HepG2 (cell line): ENCODE measurements around the gene FAM83D. TPM values are rescaled to one million over a fixed set of nuclear protein-coding genes. Genes with fewer than 3 reads are reported as not detected.

Experiments
- ATAC-seq: fragments of 200-7000 bp; cut with Tn5 transposase; 3 replicates; pipeline ENCODE4 v1.9.1; 2020; ENCODE audit warnings: mild to moderate bottlenecking, moderate library complexity
- BruUV-seq: library from RNA; stranded (reverse); fragments of 400-500 nt; replicated peaks from 2 replicates; lab custom pipeline; 2021; lab: Mats Ljungman, UMichigan
- CTCF ChIA-PET: fragments of 300-600 bp; formaldehyde crosslinking; extraction: SDS; loops from one replicate; lab custom pipeline; 2021; ENCODE audit warnings: low total read pairs, inconsistent platforms, low intra/inter-chr PET ratio; lab: Yijun Ruan, JAX
- POLR2A ChIA-PET: fragments of 350-600 bp; sonication (Branson Sonifier 250); formaldehyde crosslinking; loops from one replicate; lab custom pipeline; 2020; ENCODE audit warnings: antibody characterized with exemption, inconsistent platforms; lab: Yijun Ruan, JAX
- DNase-seq: peaks from one replicate; pipeline ENCODE4 v3.0.0-alpha.2; 2015; ENCODE audit warnings: low spot score
- FAIRE-seq: peaks from 3 replicates; lab custom pipeline; 2011; peaks lifted over from hg19 to GRCh38; lab: Jason Lieb, UNC
- H2AFZ ChIP-seq: one replicate; pipeline ENCODE4 v1.6.1; 2011; ENCODE audit warnings: low read length, inconsistent platforms
- H3K27ac ChIP-seq: fragments of 300-600 bp; 3 replicates; pipeline ENCODE4 v1.8.0; 2011; ENCODE audit warnings: mixed run types, mild to moderate bottlenecking, mixed read lengths, low read length, inconsistent platforms; ENCODE audit not compliant: insufficient read depth; ENCODE audit errors: extremely low read length
- H3K27me3 ChIP-seq, 2 experiments: fragments of 200-600 bp in 1 of 2; 2 replicates in 1 of 2; 3 replicates in 1 of 2; pipeline versions ENCODE4 v1.6.0 to v1.8.0; 2011; ENCODE audit warnings: low read length in 2 of 2, mild to moderate bottlenecking in 2 of 2, moderate library complexity in 2 of 2, inconsistent platforms in 1 of 2; ENCODE audit not compliant: insufficient read depth in 2 of 2, control insufficient read depth in 1 of 2
- H3K36me3 ChIP-seq, 2 experiments: fragments of 200-600 bp in 1 of 2; replicated peaks in 1 of 2; 2 replicates in 1 of 2; 3 replicates in 1 of 2; pipeline versions ENCODE4 v1.5.1 to v1.8.0; 2011; ENCODE audit warnings: low read length in 2 of 2, inconsistent platforms in 1 of 2; ENCODE audit not compliant: insufficient read depth in 2 of 2, control insufficient read depth in 1 of 2
- H3K4me1 ChIP-seq: 2 replicates; pipeline ENCODE4 v1.5.1; 2012; ENCODE audit warnings: low read length, inconsistent platforms; ENCODE audit not compliant: insufficient read depth
- H3K4me2 ChIP-seq: 2 replicates; pipeline ENCODE4 v1.6.0; 2011; ENCODE audit warnings: low read depth, low read length, inconsistent platforms
- H3K4me3 ChIP-seq, 3 experiments: fragments of 200-600 bp in 1 of 3; sonication (generic), shearing (Covaris generic) in 1 of 3; replicated peaks in 1 of 3; 2 replicates each; pipeline ENCODE4 v1.5.1; 2011 to 2016; ENCODE audit warnings: low read length in 3 of 3, inconsistent platforms in 2 of 3, low read depth in 2 of 3, mild to moderate bottlenecking in 2 of 3, control low read depth in 1 of 3, mixed read lengths in 1 of 3; ENCODE audit not compliant: insufficient read depth in 1 of 3
- H3K79me2 ChIP-seq: one replicate; pipeline ENCODE4 v1.6.1; 2011; ENCODE audit warnings: low read length, inconsistent platforms; ENCODE audit not compliant: insufficient read depth
- H3K9ac ChIP-seq: 2 replicates; pipeline ENCODE4 v1.6.0; 2011; ENCODE audit warnings: mild to moderate bottlenecking, low read depth, low read length, inconsistent platforms; ENCODE audit not compliant: insufficient read depth
- H3K9me3 ChIP-seq: 2 replicates; pipeline ENCODE4 v1.5.1; 2012; ENCODE audit warnings: mild to moderate bottlenecking, low read length
- H4K20me1 ChIP-seq: 2 replicates; pipeline ENCODE4 v1.6.0; 2011; ENCODE audit warnings: inconsistent platforms, mild to moderate bottlenecking, low read length, moderate library complexity; ENCODE audit not compliant: insufficient read depth
- ADNP ChIP-seq: sonication (generic); formaldehyde crosslinking; IDR thresholded peaks from 2 replicates; pipeline ENCODE4 v1.4.0; 2020; ENCODE audit warnings: missing genetic modification reagents
- DMTF1 ChIP-seq: sonication (generic); formaldehyde crosslinking; IDR thresholded peaks from 2 replicates; pipeline ENCODE4 v1.4.0; 2020; ENCODE audit warnings: mild to moderate bottlenecking, missing genetic modification reagents
- ETS1 ChIP-seq: sonication (generic); formaldehyde crosslinking; IDR thresholded peaks from 2 replicates; pipeline ENCODE4 v1.4.0; 2020; ENCODE audit warnings: missing genetic modification reagents
- HDAC2 ChIP-seq: sonication (generic); formaldehyde crosslinking; IDR thresholded peaks from 2 replicates; pipeline ENCODE4 v1.4.0; 2020; ENCODE audit warnings: missing genetic modification reagents
- KLF16 ChIP-seq, 2 experiments: sonication (generic) in 1 of 2; formaldehyde crosslinking in 1 of 2; IDR thresholded peaks; 2 replicates each; pipeline versions ENCODE4 v1.6.1 to v1.8.0; 2016 to 2023; ENCODE audit warnings: missing genetic modification reagents in 2 of 2, missing compliant biosample characterization in 1 of 2
- MIXL1 ChIP-seq: IDR thresholded peaks from 2 replicates; pipeline ENCODE4 v1.6.1; 2016
- SAP130 ChIP-seq: IDR thresholded peaks from 2 replicates; pipeline ENCODE4 v1.6.1; 2016; ENCODE audit warnings: low read depth
- SMC3 ChIP-seq: IDR thresholded peaks from 2 replicates; pipeline ENCODE4 v1.6.1; 2011; ENCODE audit warnings: low read length, improper control_type of control experiment
- TAF1 ChIP-seq: sonication (generic); formaldehyde crosslinking; IDR thresholded peaks from 2 replicates; pipeline ENCODE4 v1.4.0; 2020; ENCODE audit warnings: missing genetic modification reagents
- TFDP1 ChIP-seq: IDR thresholded peaks from 2 replicates; pipeline ENCODE4 v1.6.1; 2016; ENCODE audit warnings: missing compliant biosample characterization, missing genetic modification reagents, borderline replicate concordance
- ZC3H13 ChIP-seq: sonication (generic); formaldehyde crosslinking; IDR thresholded peaks from 2 replicates; pipeline ENCODE4 v1.8.1; 2023; ENCODE audit warnings: mild to moderate bottlenecking, missing genetic modification reagents, moderate library complexity
- ZFP36 ChIP-seq: fragments of 150-350 bp; IDR thresholded peaks from 2 replicates; pipeline ENCODE4 v1.6.1; 2018; ENCODE audit warnings: borderline replicate concordance, low read length, low read depth; ENCODE audit not compliant: partially characterized antibody
- ZKSCAN8 ChIP-seq: IDR thresholded peaks from 2 replicates; pipeline ENCODE4 v1.6.1; 2016; ENCODE audit warnings: borderline replicate concordance, missing genetic modification reagents, missing compliant biosample characterization
- ZNF484 ChIP-seq: sonication (generic); formaldehyde crosslinking; IDR thresholded peaks from 2 replicates; pipeline ENCODE4 v1.5.1; 2020; ENCODE audit warnings: mild to moderate bottlenecking, low read depth, missing genetic modification reagents, borderline replicate concordance
- ZNF567 ChIP-seq: sonication (generic); formaldehyde crosslinking; IDR thresholded peaks from 2 replicates; pipeline ENCODE4 v1.8.1; 2023; ENCODE audit warnings: mild to moderate bottlenecking, missing genetic modification reagents, borderline replicate concordance
- ZNF598 ChIP-seq: sonication (generic); formaldehyde crosslinking; IDR thresholded peaks from 2 replicates; pipeline ENCODE4 v1.5.1; 2020; ENCODE audit warnings: mild to moderate bottlenecking, missing genetic modification reagents, borderline replicate concordance
- ZNF891 ChIP-seq: sonication (generic); formaldehyde crosslinking; IDR thresholded peaks from 2 replicates; pipeline ENCODE4 v1.5.0; 2020; ENCODE audit warnings: mild to moderate bottlenecking, missing genetic modification reagents
- ZSCAN9 ChIP-seq: IDR thresholded peaks from 2 replicates; pipeline ENCODE4 v1.6.1; 2016; ENCODE audit warnings: borderline replicate concordance
- WGBS: methylation state at CpG from one replicate; pipeline ENCODE4 v1.1.6; 2017; ENCODE audit warnings: low lambda C conversion rate; 5-methylcytosine and 5-hydroxymethylcytosine counted together
- in situ Hi-C: cut with HindIII; loops from 2 replicates; pipeline ENCODE4 v1.10.0; 2017; ENCODE audit warnings: low pct_unique_long_range_greater_than_20kb; ENCODE audit not compliant: extremely low pct_ligation_motif_present
- intact Hi-C: fragments of 100-400 bp; cut with micrococcal nuclease; formaldehyde crosslinking; loops from one replicate; pipeline ENCODE4 v1.10.0; 2022; ENCODE audit not compliant: unreplicated experiment
- polyA plus RNA-seq, 8 experiments: library from polyadenylated mRNA; depleted of rRNA in 3 of 8; stranded (reverse) in 7 of 8; unstranded in 1 of 8; fragments of >200 nt; fragmentation: Illumina TruSeq in 4 of 8; extraction: Trizol in 4 of 8; gene quantifications; 2 replicates each; pipeline versions ENCODE4 v1.2.1 to v1.2.3, GENCODE V29; 2011 to 2016; ENCODE audit warnings: low read depth in 4 of 8, missing spikeins in 1 of 8, mixed read lengths in 1 of 8; ENCODE audit not compliant: insufficient read depth in 1 of 8
- total RNA-seq, 5 experiments: library from RNA; depleted of rRNA; stranded (reverse); fragments of >200 nt; fragmentation: Illumina TruSeq; extraction: Trizol; gene quantifications; 2 replicates each; pipeline ENCODE4 v1.2.3, GENCODE V29; 2016; ENCODE audit warnings: low read depth in 1 of 5
- TF ChIP-seq, protein P1 (sequence below): sonication (generic); formaldehyde crosslinking; IDR thresholded peaks from 2 replicates; pipeline ENCODE4 v1.4.0; 2020; ENCODE audit warnings: missing genetic modification reagents

Gene FAM83D
- total and polyA plus RNA-seq, 2 of the 13 experiments (the other 11 are each of a cell fraction or from before 2014, with no cell fraction given) = 51.4 to 64.0 TPM

DNA sequence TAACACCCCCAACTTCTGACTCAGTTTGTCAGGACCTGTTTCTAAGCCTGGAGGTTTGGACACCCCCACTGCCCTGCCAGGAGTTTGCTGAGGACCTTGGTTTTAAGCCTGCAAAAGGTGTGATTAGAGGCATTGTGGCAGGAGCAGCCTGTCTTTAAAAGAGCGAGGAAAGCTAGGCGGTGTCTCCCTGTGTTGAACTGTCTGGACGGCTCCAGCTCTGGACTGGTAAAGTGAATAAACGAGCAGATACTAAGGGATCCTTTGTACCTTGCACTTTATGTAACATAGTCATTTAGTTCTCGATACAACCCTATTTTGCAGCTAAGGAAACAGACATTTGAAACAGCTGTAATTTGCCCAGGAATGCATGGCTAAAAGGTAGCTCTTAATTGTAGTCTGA, 14.4 kb downstream of the FAM83D start:
- ChIA-PET CTCF (no interaction called here), POLR2A (interaction anchor here (0.7 to 2.6 kb wide), 4 partner anchors 14 to 27 kb away, joined by 3 to 12 read pairs (median 6); partner anchors contain the start of gene FAM83D)
- no peaks in the 10 kb centered on the region for H3K27me3 ChIP-seq
- peak overlapping the region; percentile 39 for H3K27ac ChIP-seq
- peaks cover 50 to 85% of the 10 kb centered on the region in 2 experiments for H3K36me3 ChIP-seq
- H3K9ac ChIP-seq = no peak overlapping the region
- no peak overlapping the region for H2AFZ ChIP-seq
- H3K9me3 ChIP-seq = no peaks in the 10 kb centered on the region
- FAIRE-seq (no peak), DNase-seq (no peak), ATAC-seq (peak; percentile 34)
- H3K79me2 ChIP-seq = peaks cover 66% of the 10 kb centered on the region
- BruUV-seq = no TSS peak
- H3K4me3 ChIP-seq = no peak overlapping the region
- intact Hi-C loops (loop anchor here (1.0 kb wide), 1 partner anchor 27 kb away; no protein-coding TSS in a partner anchor), in situ Hi-C loops (no loop called here)
- H3K4me1 ChIP-seq = peaks cover 67% of the 10 kb centered on the region
- 82% methylated on average over 5 of the region's 5 CpGs for WGBS
- H3K4me2 ChIP-seq = no peak overlapping the region
- peaks cover 7% of the 10 kb centered on the region; the same call in 1 of the 2 replicates for H4K20me1 ChIP-seq
- TF ChIP-seq ZNF567 (no peak), ZFP36 (no peak), KLF16 (CRISPR knock-in tag; IDR thresholded peaks at IDR 0.05) (0 out of 4 replicates have a peak, but pooled peaks of 1 of the 2 experiments have one; percentile 21), HDAC2 (CRISPR knock-in tag) (no peak), ADNP (CRISPR knock-in tag) (no peak), ZC3H13 (CRISPR knock-in tag) (no peak), SMC3 (no peak), DMTF1 (CRISPR knock-in tag) (0 out of 2 replicates have a peak, but pooled peaks have one; percentile 44), MIXL1 (CRISPR knock-in tag) (no peak), SAP130 (0 out of 2 replicates have a peak, but pooled peaks have one; percentile 21), ZNF484 (CRISPR knock-in tag) (no peak), ZKSCAN8 (CRISPR knock-in tag) (peak; percentile 16; the same call in 1 of the 2 replicates), TFDP1 (CRISPR knock-in tag) (no peak), ETS1 (CRISPR knock-in tag) (no peak), TAF1 (CRISPR knock-in tag) (no peak), ZNF891 (CRISPR knock-in tag) (no peak), ZNF598 (CRISPR knock-in tag) (no peak), ZSCAN9 (CRISPR knock-in tag) (no peak)
- TF ChIP-seq, protein P1, sequence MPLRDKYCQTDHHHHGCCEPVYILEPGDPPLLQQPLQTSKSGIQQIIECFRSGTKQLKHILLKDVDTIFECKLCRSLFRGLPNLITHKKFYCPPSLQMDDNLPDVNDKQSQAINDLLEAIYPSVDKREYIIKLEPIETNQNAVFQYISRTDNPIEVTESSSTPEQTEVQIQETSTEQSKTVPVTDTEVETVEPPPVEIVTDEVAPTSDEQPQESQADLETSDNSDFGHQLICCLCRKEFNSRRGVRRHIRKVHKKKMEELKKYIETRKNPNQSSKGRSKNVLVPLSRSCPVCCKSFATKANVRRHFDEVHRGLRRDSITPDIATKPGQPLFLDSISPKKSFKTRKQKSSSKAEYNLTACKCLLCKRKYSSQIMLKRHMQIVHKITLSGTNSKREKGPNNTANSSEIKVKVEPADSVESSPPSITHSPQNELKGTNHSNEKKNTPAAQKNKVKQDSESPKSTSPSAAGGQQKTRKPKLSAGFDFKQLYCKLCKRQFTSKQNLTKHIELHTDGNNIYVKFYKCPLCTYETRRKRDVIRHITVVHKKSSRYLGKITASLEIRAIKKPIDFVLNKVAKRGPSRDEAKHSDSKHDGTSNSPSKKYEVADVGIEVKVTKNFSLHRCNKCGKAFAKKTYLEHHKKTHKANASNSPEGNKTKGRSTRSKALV = no peak
